ENCODE data around the gene EFNA4. TPM values are rescaled to one million over a fixed set of nuclear protein-coding genes. Genes with fewer than 3 reads are reported as not detected.

Gene EFNA4
- total and polyA plus RNA-seq, 2 donors (not counting 1 experiment from before 2014, with no cell fraction given): 3.8 to 4.3 TPM

GRCh38 chr1:155051777-155052398 lies 11.7 kb upstream of the EFNA4 start:
- Histone ChIP-seq H3K9me3 (ENCODE audit: control insufficient read depth, insufficient read depth, low read depth, low read length) (no peaks in the 10 kb centered on the region), H3K27ac (ENCODE audit: insufficient read depth, low read length) (peak overlapping the region; percentile 56), H3K4me1 (ENCODE audit: control insufficient read depth, extremely low read depth, insufficient read depth, low read length) (peaks cover 7% of the 10 kb centered on the region), H3K4me2 (ENCODE audit: extremely low read depth, insufficient read depth, low read length) (peak overlapping the region; percentile 92), H3K27me3 (ENCODE audit: control insufficient read depth, insufficient read depth, low read length) (no peaks in the 10 kb centered on the region), H2AFZ (ENCODE audit: low read length) (peak overlapping the region; percentile 61), H3K4me3 (replicated peaks in 1 of 4; ENCODE audit: control extremely low read depth in 1 of 4, insufficient read depth in 1 of 4, low read depth in 3 of 4, low read length in 4 of 4) (peak overlapping the region; percentile 72 to 79 (median 76)), H4K20me1 (ENCODE audit: control insufficient read depth, extremely low read depth, insufficient read depth, low read length) (no peaks in the 10 kb centered on the region), H3K9ac (ENCODE audit: insufficient read depth, low read length) (peak overlapping the region; percentile 65), H3K79me2 (ENCODE audit: control insufficient read depth, insufficient read depth, low read length) (no peaks in the 10 kb centered on the region), H3K36me3 (ENCODE audit: control insufficient read depth, insufficient read depth, low read length) (no peaks in the 10 kb centered on the region)
- TF ChIP-seq CTCF (conservative IDR thresholded peaks at IDR 0.05 in 1 of 2, IDR thresholded peaks at IDR 0.05 in 1 of 2; ENCODE audit: low read depth in 1 of 2, low read length in 2 of 2) (no peak), EZH2 (IDR thresholded peaks at IDR 0.05; ENCODE audit: low read length, missing control alignments) (no peak)
- peak; percentile 8 to 23 for DNase-seq (ENCODE audit: low read depth in 2 of 2)

- no peak overlapping the region for H3K27ac ChIP-seq (ENCODE audit: insufficient read depth, low read length)
- DNase-seq (ENCODE audit: low read depth in 2 of 2): no peak
- H3K9ac ChIP-seq (ENCODE audit: insufficient read depth, low read length): no peak overlapping the region
- H3K27me3 ChIP-seq (ENCODE audit: control insufficient read depth, insufficient read depth, low read length): no peaks in the 10 kb centered on the region
- no peaks in the 10 kb centered on the region for H4K20me1 ChIP-seq (ENCODE audit: control insufficient read depth, extremely low read depth, insufficient read depth, low read length)
- H3K9me3 ChIP-seq (ENCODE audit: control insufficient read depth, insufficient read depth, low read depth, low read length): no peaks in the 10 kb centered on the region
- no peak for TF ChIP-seq EZH2 (IDR thresholded peaks at IDR 0.05; ENCODE audit: low read length, missing control alignments)
- TF ChIP-seq CTCF (conservative IDR thresholded peaks at IDR 0.05 in 1 of 2, IDR thresholded peaks at IDR 0.05 in 1 of 2; ENCODE audit: low read depth in 1 of 2, low read length in 2 of 2): peak in 1 of 2 donors; percentile 32
- H3K4me3 ChIP-seq (replicated peaks in 1 of 4; ENCODE audit: control extremely low read depth in 1 of 4, insufficient read depth in 1 of 4, low read depth in 3 of 4, low read length in 4 of 4): peak overlapping the region in 3 of 4 experiments; percentile 72 to 79 (median 73)
- peaks cover 7% of the 10 kb centered on the region for H3K4me1 ChIP-seq (ENCODE audit: control insufficient read depth, extremely low read depth, insufficient read depth, low read length)
- H3K4me2 ChIP-seq (ENCODE audit: extremely low read depth, insufficient read depth, low read length): peak overlapping the region; percentile 92
- peaks cover under 1% of the 10 kb centered on the region for H3K36me3 ChIP-seq (ENCODE audit: control insufficient read depth, insufficient read depth, low read length)
- H2AFZ ChIP-seq (ENCODE audit: low read length): no peak overlapping the region
- no peaks in the 10 kb centered on the region for H3K79me2 ChIP-seq (ENCODE audit: control insufficient read depth, insufficient read depth, low read length)
Measured at GRCh38 chr1:155052439-155053395, 10.8 kb upstream of the EFNA4 start.

- TF ChIP-seq EZH2 (IDR thresholded peaks at IDR 0.05; ENCODE audit: low read length, missing control alignments) (no peak), CTCF (conservative IDR thresholded peaks at IDR 0.05 in 1 of 2, IDR thresholded peaks at IDR 0.05 in 1 of 2; ENCODE audit: low read depth in 1 of 2, low read length in 2 of 2) (no peak)
- H3K4me1 ChIP-seq (ENCODE audit: control insufficient read depth, extremely low read depth, insufficient read depth, low read length): peaks cover 7% of the 10 kb centered on the region
- no peak overlapping the region for H3K4me3 ChIP-seq (replicated peaks in 1 of 4; ENCODE audit: control extremely low read depth in 1 of 4, insufficient read depth in 1 of 4, low read depth in 3 of 4, low read length in 4 of 4)
- peaks cover 5% of the 10 kb centered on the region for H3K36me3 ChIP-seq (ENCODE audit: control insufficient read depth, insufficient read depth, low read length)
- H3K27ac ChIP-seq (ENCODE audit: insufficient read depth, low read length): no peak overlapping the region
- no peaks in the 10 kb centered on the region for H3K79me2 ChIP-seq (ENCODE audit: control insufficient read depth, insufficient read depth, low read length)
- no peaks in the 10 kb centered on the region for H3K27me3 ChIP-seq (ENCODE audit: control insufficient read depth, insufficient read depth, low read length)
- H3K9ac ChIP-seq (ENCODE audit: insufficient read depth, low read length): no peak overlapping the region
- H4K20me1 ChIP-seq (ENCODE audit: control insufficient read depth, extremely low read depth, insufficient read depth, low read length): no peaks in the 10 kb centered on the region
- H3K4me2 ChIP-seq (ENCODE audit: extremely low read depth, insufficient read depth, low read length): no peak overlapping the region
- no peak for DNase-seq (ENCODE audit: low read depth in 2 of 2)
- H3K9me3 ChIP-seq (ENCODE audit: control insufficient read depth, insufficient read depth, low read depth, low read length): no peaks in the 10 kb centered on the region
- H2AFZ ChIP-seq (ENCODE audit: low read length): no peak overlapping the region
Measured at GRCh38 chr1:155053531-155054105, 9.9 kb upstream of the EFNA4 start.

Data from fibroblast of lung (primary cell).